ENCODE data around the gene IRF3.

- TF ChIP-seq, protein P1, sequence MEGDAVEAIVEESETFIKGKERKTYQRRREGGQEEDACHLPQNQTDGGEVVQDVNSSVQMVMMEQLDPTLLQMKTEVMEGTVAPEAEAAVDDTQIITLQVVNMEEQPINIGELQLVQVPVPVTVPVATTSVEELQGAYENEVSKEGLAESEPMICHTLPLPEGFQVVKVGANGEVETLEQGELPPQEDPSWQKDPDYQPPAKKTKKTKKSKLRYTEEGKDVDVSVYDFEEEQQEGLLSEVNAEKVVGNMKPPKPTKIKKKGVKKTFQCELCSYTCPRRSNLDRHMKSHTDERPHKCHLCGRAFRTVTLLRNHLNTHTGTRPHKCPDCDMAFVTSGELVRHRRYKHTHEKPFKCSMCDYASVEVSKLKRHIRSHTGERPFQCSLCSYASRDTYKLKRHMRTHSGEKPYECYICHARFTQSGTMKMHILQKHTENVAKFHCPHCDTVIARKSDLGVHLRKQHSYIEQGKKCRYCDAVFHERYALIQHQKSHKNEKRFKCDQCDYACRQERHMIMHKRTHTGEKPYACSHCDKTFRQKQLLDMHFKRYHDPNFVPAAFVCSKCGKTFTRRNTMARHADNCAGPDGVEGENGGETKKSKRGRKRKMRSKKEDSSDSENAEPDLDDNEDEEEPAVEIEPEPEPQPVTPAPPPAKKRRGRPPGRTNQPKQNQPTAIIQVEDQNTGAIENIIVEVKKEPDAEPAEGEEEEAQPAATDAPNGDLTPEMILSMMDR (IDR thresholded peaks at IDR 0.05), result no peak
- no peak for TF ChIP-seq POLR2A (IDR thresholded peaks at IDR 0.05)
Observed at GRCh38 chr19:49696115-49696514, 30.5 kb upstream of the IRF3 start.
